GM18505 (cell line): ENCODE results near the gene AUTS2.
A peak's percentile ranks its signal among the peaks of the same experiment; 100 is the strongest.

Experiments
- ATAC-seq: cut with Tn5 transposase; IDR thresholded peaks from one replicate; pipeline ENCODE4 v1.9.1; 2021; ENCODE audit not compliant: unreplicated experiment
- POLR2A ChIP-seq: IDR thresholded peaks from 4 replicates; pipeline ENCODE4 v1.6.1; 2011; ENCODE audit warnings: borderline replicate concordance; ENCODE audit not compliant: insufficient read depth, insufficient read length; ENCODE audit errors: extremely low read depth

Gene AUTS2

DNA sequence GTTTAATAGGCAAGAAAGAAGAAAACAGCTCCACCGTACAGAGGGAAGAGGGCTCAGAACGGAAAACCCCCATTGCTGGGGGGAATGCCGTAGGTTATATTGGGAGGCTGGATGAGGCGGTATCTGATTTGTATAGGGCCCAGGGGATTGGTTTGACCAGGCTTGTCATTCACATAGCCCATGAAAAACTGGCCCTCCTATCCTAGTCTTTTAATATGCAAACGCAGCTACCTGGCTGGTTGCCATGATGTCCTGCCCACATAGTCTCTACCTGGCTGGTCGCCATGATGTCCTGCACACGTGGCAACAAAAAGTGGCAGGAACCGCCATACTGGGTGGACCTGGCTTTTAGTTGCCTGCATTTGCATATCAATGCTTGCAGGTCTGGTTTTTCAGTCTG, 84.7 kb downstream of the AUTS2 start:
- ATAC-seq = no peak
- no peak for TF ChIP-seq POLR2A

DNA sequence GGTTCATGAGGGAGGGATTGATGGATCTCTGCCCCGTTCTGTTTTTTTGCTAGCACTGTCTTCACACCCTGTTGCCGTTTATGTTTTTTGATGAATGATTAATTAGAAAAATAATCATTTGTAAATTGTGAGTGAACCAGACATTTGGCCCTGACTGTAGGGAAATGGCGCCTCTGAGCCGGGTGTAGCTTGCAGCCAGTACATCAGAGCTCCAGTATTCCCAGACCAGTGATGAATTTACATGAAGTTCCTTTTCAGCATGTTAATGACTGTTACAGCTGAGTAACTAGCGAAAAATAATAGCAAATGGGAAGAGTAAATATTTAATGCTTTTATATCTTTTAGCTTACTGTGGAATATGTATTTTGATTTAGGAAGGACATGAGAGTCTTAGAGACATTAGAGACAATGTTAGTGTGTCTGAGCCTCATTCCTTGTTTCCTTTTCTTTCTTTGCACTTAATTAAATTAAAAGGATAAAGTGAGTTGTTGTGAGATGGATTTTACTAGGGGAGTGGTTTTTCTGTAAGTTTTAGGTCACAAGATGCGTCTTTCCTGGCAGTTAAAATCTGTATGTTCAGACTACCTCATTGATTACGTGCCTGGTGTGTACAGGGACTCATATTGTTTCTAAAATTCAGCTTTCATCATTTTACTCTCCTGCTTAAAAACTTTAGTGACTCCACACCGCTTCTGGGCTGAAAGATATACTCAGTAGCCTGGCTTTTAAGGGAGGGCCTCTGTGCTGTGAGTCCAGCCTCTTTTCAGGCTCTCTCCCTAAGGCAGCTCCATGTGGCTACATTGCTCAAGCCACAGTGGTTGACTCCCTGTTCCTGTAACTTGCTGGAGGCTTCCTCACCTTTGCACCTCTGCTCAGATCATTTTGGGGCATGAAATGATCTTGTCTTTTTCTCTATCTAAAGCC, 86.4 kb downstream of the AUTS2 start:
- TF ChIP-seq POLR2A = no peak
- ATAC-seq = no peak

DNA sequence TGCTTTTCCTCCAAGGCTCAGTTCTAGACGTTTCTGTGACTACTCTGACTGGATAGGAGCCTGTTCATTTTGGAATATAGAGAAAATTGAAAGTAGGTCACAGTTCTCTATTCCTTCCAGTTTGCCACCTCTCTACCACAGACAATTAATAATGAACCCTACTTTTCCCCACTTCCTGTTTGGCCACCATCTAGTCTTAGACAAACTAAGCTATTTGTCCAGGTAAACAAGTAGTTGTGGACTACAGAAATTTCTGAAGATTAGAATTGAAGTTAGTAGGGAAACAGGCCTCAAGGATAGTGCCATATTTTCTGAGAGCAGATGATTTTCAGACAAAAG, 87.0 kb downstream of the AUTS2 start:
- TF ChIP-seq POLR2A = no peak
- no peak for ATAC-seq

- no peak for TF ChIP-seq POLR2A
Measured at GRCh38 chr7:69686366-69686765, 88.1 kb downstream of the AUTS2 start.

DNA sequence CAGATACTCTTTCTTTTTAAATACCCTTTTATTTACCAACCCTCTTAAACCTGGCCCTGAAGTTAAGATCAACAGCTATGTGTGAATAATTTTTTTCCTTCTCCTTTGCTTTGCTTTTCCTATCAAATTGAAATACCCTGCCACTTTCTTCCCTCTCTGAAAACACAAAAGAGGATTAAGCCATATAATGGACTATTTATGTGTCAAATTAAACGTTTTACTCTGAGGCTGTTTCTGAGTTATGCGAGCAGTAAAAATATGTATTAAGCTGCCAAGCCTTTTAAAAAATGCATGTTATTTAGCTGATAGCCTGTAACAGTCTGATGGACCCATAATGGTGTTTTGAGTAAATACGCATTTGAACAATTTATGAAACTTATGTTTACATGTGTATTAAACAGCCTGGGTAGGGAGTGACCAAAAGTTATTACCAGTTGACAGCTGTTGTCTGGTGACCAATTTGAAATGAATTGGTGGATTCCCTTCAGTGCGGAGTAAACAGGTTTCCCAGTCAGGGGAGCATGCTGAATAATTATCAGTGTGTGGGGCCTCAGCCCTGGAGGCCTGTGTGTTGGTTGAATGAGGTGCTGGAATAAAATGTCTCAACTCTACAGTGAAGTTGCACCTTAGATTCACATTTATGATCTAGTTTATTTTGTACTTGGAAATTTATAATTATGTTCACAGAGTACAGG, 89.6 kb downstream of the AUTS2 start:
- no peak for ATAC-seq
- no peak for TF ChIP-seq POLR2A

More at GRCh38 chr7:69686366-69686765, 88.1 kb downstream of the AUTS2 start:
- ATAC-seq = no peak

DNA sequence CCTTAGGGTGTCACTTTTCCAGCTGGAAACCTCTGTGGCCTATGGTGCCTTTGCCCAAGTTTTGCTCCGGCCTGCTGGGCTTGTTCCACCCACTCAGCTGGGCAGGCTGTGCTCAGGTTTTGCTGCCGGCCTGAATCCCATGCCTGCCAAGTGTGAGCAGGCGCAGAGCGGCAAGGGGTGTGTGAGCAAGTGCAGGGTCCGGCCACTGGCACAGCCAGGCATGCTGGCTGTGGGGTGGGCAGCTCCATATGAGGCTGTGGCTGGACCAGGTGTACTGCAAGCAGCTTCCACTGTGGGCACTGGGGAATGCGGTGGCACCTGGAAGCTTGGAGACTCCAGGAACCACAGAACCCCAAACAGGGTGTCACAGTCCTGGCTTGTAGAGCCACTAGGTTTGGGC, 92.1 kb downstream of the AUTS2 start:
- no peak for TF ChIP-seq POLR2A
- ATAC-seq = no peak

DNA sequence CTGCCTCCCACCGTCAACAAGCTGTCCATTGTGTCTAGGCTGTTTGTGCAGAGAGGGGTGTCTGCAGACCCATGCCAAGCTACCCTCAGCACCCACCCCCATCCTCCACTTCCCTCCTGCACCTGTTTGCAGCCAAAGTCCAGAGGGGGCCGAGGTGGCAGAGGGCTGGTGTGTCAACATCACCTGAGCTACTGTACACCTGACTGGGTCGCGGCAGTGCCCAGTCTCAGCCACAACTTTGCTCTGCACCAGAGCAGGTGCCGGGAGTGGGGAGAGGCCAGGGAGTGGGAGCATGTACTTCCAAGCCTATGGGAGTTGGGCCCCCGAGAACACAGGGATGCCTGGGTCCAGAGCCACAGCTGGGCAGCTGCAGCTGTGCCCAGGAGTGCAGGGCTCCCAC, 93.1 kb downstream of the AUTS2 start:
- TF ChIP-seq POLR2A = no peak
- ATAC-seq = no peak

DNA sequence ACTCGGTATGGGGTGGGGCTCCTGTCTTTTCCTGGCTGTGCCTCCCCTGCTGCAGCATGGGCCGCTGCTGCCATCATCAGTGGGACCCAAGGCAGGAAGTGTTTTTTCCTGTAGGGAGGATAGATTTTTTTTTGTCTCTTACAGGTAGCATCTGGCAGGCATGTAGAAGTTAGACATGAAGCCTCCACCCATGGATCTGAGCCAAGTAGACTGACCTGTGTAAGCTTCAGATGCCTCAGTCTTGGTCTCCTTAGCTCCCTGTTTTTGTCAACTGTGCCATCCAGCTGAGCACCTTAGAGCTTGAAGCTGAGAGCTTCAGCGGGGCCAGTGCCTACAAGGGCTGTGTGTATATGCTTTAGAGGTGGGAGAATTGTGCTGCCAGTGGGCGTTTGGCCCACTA, 93.5 kb downstream of the AUTS2 start:
- ATAC-seq = no peak
- TF ChIP-seq POLR2A = no peak

- no peak for TF ChIP-seq POLR2A
- no peak for ATAC-seq
Measured at GRCh38 chr7:69692611-69693010, 94.3 kb downstream of the AUTS2 start.

GRCh38 chr7:69693042-69693441, 94.8 kb downstream of the AUTS2 start:
- no peak for TF ChIP-seq POLR2A
- ATAC-seq = no peak

DNA sequence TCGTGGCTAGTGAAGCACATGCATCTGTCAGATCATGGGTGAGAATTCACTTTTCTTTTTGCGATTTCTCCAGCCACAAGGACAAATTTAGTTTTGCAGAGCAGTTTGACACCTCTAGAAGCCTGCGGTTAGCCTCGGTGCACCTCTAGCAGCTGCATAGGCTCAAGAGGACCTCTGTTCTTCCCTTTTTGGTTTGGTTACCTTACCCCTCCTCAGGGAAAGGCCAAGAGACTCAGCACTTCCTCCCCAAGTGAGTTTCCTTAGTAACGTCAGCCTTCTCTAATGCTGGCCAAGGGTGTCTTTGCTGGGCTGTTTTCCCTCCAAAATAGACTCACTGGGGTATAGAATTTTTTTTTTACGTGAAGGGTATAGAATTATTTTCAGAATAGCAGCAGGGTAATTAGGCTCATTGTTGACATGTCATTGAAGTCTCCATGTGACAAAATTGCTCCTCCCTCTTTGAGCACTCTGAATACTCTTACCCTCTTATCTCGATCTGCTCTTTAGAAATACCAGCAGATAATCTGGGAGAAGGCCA, 97.8 kb downstream of the AUTS2 start:
- ATAC-seq = peak; percentile 87
- TF ChIP-seq POLR2A = no peak

GRCh38 chr7:69696686-69697685, 98.7 kb downstream of the AUTS2 start:
- no peak for ATAC-seq
- TF ChIP-seq POLR2A = no peak

DNA sequence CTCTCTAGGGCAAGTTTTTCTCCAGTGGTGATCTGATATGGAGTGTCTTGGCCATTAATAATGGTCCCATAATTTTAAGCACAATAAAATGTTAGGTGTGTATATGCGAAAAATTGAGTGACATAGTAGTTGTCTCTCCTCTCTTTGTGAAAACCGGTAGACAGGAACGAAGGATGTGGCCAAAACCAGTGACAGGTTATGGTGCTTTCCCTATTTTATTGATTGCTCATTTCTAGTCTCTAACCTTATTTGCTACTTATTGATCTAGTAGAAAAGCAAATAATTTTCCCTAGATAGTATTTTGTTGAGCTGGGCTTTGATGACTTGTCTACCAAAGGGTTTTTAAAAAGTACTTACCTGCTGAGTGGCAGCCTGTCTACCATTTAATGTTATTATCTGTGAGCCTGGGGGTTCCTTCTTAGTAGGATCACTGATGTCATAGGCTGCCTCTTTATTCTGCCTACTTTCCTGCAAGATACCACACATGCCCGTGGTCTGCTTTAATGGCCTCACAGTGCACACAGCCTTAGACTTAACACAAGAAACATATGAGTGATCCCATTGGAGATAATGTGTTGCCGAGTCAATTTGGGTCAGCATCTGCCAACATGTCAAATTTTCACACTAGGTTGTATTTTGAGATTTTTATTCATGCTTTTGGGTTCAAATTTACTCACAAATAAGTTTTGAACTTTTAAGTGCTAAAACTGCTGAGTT, 100.0 kb downstream of the AUTS2 start:
- ATAC-seq = no peak
- TF ChIP-seq POLR2A = no peak

DNA sequence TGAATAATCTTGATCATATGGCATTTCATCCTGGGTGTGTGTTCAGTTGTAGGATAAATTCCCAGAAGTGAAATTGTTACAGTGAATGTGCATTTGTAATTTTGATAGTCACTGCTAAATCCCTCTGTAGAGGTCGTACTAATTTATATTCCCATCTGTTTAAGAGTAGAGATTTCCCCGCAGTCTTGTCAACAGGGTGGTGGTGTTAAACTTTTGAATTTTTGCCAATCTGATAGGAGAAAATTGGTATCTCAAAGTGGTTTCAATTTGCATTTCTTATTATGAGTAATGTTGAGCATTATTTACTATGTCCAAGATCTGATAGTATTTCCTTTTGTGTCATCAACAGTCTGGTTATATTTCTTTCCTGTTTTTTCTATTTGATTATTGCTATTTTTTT, 101.7 kb downstream of the AUTS2 start:
- no peak for ATAC-seq
- no peak for TF ChIP-seq POLR2A
